K562 (cell line): Measurements from ENCODE around the gene ANKS1B. TPM values are rescaled to one million over a fixed set of nuclear protein-coding genes. Genes with fewer than 3 reads are reported as not detected.

Experiments
- ATAC-seq: fragments of 200-7000 bp; cut with Tn5 transposase; 3 replicates; pipeline ENCODE4 v1.9.1; 2020; ENCODE audit warnings: moderate library complexity
- BruUV-seq: library from RNA; stranded (reverse); fragments of 400-500 nt; replicated peaks from 2 replicates; lab custom pipeline; 2021; lab: Mats Ljungman, UMichigan
- CTCF ChIA-PET: fragments of 300-600 bp; formaldehyde crosslinking; extraction: SDS; loops from one replicate; lab custom pipeline; 2021; ENCODE audit warnings: low intra/inter-chr PET ratio; lab: Yijun Ruan, JAX
- POLR2A ChIA-PET: fragments of 300-600, 350-650 bp; sonication (Branson Sonifier 250); formaldehyde crosslinking; extraction: SDS; loops from one replicate; lab custom pipeline; 2021; ENCODE audit warnings: antibody characterized with exemption, inconsistent platforms; lab: Yijun Ruan, JAX
- DNase-seq, 4 experiments: peaks; one replicate each; pipeline versions ENCODE4 v3.0.0 to v3.0.0-alpha.2; 2011 to 2018; ENCODE audit warnings: low spot score in 3 of 4, mixed read lengths in 3 of 4; ENCODE audit errors: extremely low read depth in 1 of 4
- FAIRE-seq: peaks from 2 replicates; lab custom pipeline; 2011; peaks lifted over from hg19 to GRCh38; lab: Jason Lieb, UNC
- H2AFZ ChIP-seq: 2 replicates; pipeline ENCODE4 v1.6.0; 2011; ENCODE audit warnings: low read depth, low read length, control low read depth, inconsistent platforms
- H3K27ac ChIP-seq: fragments of 200-600 bp; 3 replicates; pipeline ENCODE4 v1.8.0; 2011; ENCODE audit warnings: low read depth, mild to moderate bottlenecking, control low read depth, inconsistent platforms, low read length, moderate library complexity, mixed read lengths; ENCODE audit errors: extremely low read depth
- H3K27me3 ChIP-seq, 2 experiments: fragments of 300-600 bp in 1 of 2; 2 replicates in 1 of 2; 3 replicates in 1 of 2; pipeline versions ENCODE4 v1.6.0 to v1.8.0; 2011; ENCODE audit warnings: inconsistent platforms in 2 of 2, low read length in 2 of 2, mild to moderate bottlenecking in 1 of 2, mixed read lengths in 1 of 2, moderate library complexity in 1 of 2; ENCODE audit not compliant: control insufficient read depth in 2 of 2, insufficient read depth in 2 of 2
- H3K36me3 ChIP-seq: fragments of 300-600 bp; 3 replicates; pipeline ENCODE4 v1.8.0; 2011; ENCODE audit warnings: mild to moderate bottlenecking, low read length, inconsistent platforms; ENCODE audit not compliant: control insufficient read depth, insufficient read depth
- H3K4me1 ChIP-seq, 2 experiments: fragments of 200-600 bp in 1 of 2; replicated peaks in 1 of 2; 2 replicates in 1 of 2; 3 replicates in 1 of 2; pipeline versions ENCODE4 v1.5.1 to v1.8.0; 2011; ENCODE audit warnings: inconsistent platforms in 2 of 2, low read length in 2 of 2, mild to moderate bottlenecking in 1 of 2, mixed read lengths in 1 of 2, moderate library complexity in 1 of 2; ENCODE audit not compliant: control insufficient read depth in 2 of 2, insufficient read depth in 2 of 2
- H3K4me2 ChIP-seq: 2 replicates; pipeline ENCODE4 v1.6.1; 2011; ENCODE audit warnings: low read length, control low read depth, inconsistent platforms, mixed read lengths; ENCODE audit not compliant: insufficient read depth
- H3K4me3 ChIP-seq: fragments of 200-600 bp; sonication (generic), shearing (Covaris generic); 2 replicates; pipeline ENCODE4 v1.5.1; 2016; ENCODE audit warnings: control low read depth, inconsistent platforms
- H3K79me2 ChIP-seq: fragments of 200-600 bp; 3 replicates; pipeline ENCODE4 v1.8.0; 2011; ENCODE audit warnings: low read length, inconsistent platforms; ENCODE audit not compliant: control insufficient read depth, insufficient read depth
- H3K9ac ChIP-seq, 2 experiments: 2 replicates each; pipeline versions ENCODE4 v1.6.0 to v1.6.1; 2011; ENCODE audit warnings: low read depth in 2 of 2, low read length in 2 of 2, control low read depth in 1 of 2, inconsistent platforms in 1 of 2, mild to moderate bottlenecking in 1 of 2, mixed read lengths in 1 of 2; ENCODE audit not compliant: insufficient read depth in 1 of 2
- H3K9me1 ChIP-seq: one replicate; pipeline ENCODE4 v1.6.0; 2011; ENCODE audit warnings: inconsistent platforms, mild to moderate bottlenecking, low read length, moderate library complexity; ENCODE audit not compliant: control insufficient read depth, insufficient read depth
- H3K9me3 ChIP-seq: replicated peaks from 2 replicates; pipeline ENCODE4 v1.5.1; 2011; ENCODE audit warnings: low read depth, low read length, inconsistent platforms; ENCODE audit not compliant: control insufficient read depth, insufficient read depth
- H4K20me1 ChIP-seq: replicated peaks from 2 replicates; pipeline ENCODE4 v1.6.1; 2011; ENCODE audit warnings: low read length, inconsistent platforms, mixed read lengths; ENCODE audit not compliant: control insufficient read depth, insufficient read depth
- BCOR ChIP-seq: fragments of 450-650 bp; IDR thresholded peaks from 2 replicates; pipeline ENCODE4 v1.6.1; 2016
- BHLHE40 ChIP-seq: IDR thresholded peaks from 2 replicates; pipeline ENCODE4 v1.6.1; 2011; ENCODE audit warnings: low read length, improper control_type of control experiment
- CGGBP1 ChIP-seq: fragments of 250-450 bp; sonication (Bioruptor Pico); IDR thresholded peaks from 2 replicates; pipeline ENCODE4 v1.9.0; 2021; ENCODE audit warnings: mild to moderate bottlenecking
- GTF3C2 ChIP-seq: IDR thresholded peaks from 3 replicates; pipeline ENCODE4 v1.6.1; 2011; ENCODE audit warnings: borderline replicate concordance, mild to moderate bottlenecking, moderate library complexity; ENCODE audit not compliant: insufficient read length; ENCODE audit errors: extremely low read depth
- HDAC3 ChIP-seq: fragments of 450-650 bp; IDR thresholded peaks from 2 replicates; pipeline ENCODE4 v1.6.1; 2018; ENCODE audit warnings: borderline replicate concordance, mild to moderate bottlenecking, moderate library complexity; ENCODE audit not compliant: partially characterized antibody
- HNRNPL ChIP-seq: fragments of 200-400 bp; formaldehyde crosslinking; IDR thresholded peaks from 2 replicates; pipeline ENCODE4 v1.6.1; 2017; ENCODE audit warnings: low read depth, mild to moderate bottlenecking, low read length
- MCM7 ChIP-seq, 2 experiments: fragments of 450-650 bp; IDR thresholded peaks; 2 replicates each; pipeline ENCODE4 v1.6.1; 2016 to 2018
- RBM39 ChIP-seq: fragments of 200-400 bp; formaldehyde crosslinking; optimal IDR thresholded peaks from 2 replicates; pipeline ENCODE3; 2018; ENCODE audit warnings: low read depth, low read length
- ZNF121 ChIP-seq: sonication (generic); formaldehyde crosslinking; conservative IDR thresholded peaks from 2 replicates; pipeline ENCODE4 v1.8.0; 2022; ENCODE audit warnings: missing genetic modification reagents
- ZNF586 ChIP-seq: fragments of 450-650 bp; formaldehyde crosslinking; conservative IDR thresholded peaks from 2 replicates; pipeline ENCODE4 v1.4.0; 2020; ENCODE audit warnings: mild to moderate bottlenecking, moderate library complexity
- ZNF740 ChIP-seq, 3 experiments: fragments of 200-800 bp in 1 of 3; sonication (Bioruptor generic) in 1 of 3; sonication (generic) in 1 of 3; formaldehyde crosslinking in 1 of 3; IDR thresholded peaks; 2 replicates each; pipeline versions ENCODE4 v1.6.1 to v1.8.0; 2016 to 2022; ENCODE audit warnings: mild to moderate bottlenecking in 2 of 3, missing compliant biosample characterization in 2 of 3, missing genetic modification characterization in 2 of 3, missing genetic modification reagents in 1 of 3
- ZNF766 ChIP-seq: fragments of 200-800 bp; sonication (Bioruptor generic); conservative IDR thresholded peaks from 2 replicates; pipeline ENCODE4 v1.6.1; 2016; ENCODE audit warnings: missing genetic modification characterization, missing compliant biosample characterization
- in situ Hi-C: fragments of 300-500 bp; cut with MboI; formaldehyde crosslinking; loops from 4 replicates; pipeline ENCODE4 v1.15.0; 2018; ENCODE audit warnings: inconsistent platforms, mixed read lengths
- intact Hi-C: fragments of 100-400 bp; cut with micrococcal nuclease; formaldehyde crosslinking; loops from 2 replicates; pipeline ENCODE4 v1.14.2; 2022
- polyA plus RNA-seq, 8 experiments: library from polyadenylated mRNA; depleted of rRNA in 4 of 8; stranded (reverse) in 5 of 8; unstranded in 3 of 8; fragments of >200 nt; fragmentation: Nextera tagmentation in 2 of 8; fragmentation: Illumina TruSeq in 1 of 8; extraction: Ambion mirVana in 2 of 8; extraction: Trizol in 1 of 8; gene quantifications; 2 replicates each; pipeline versions ENCODE4 v1.2.1 to v1.2.3, GENCODE V29; 2011 to 2014; ENCODE audit warnings: inconsistent platforms in 1 of 8, missing spikeins in 1 of 8
- total RNA-seq, 7 experiments: library from RNA; depleted of rRNA in 6 of 7; stranded (reverse); fragments of >200 nt in 6 of 7; fragmentation: Illumina TruSeq in 2 of 7; extraction: Trizol in 2 of 7; gene quantifications; 2 replicates each; pipeline versions ENCODE4 v1.2.1 to v1.2.3, GENCODE V29; 2011 to 2021; ENCODE audit warnings: low replicate concordance in 1 of 7

ANKS1B gene
- total and polyA plus RNA-seq, 9 of the 15 experiments (the other 6 are each of a cell fraction or from before 2014, with no cell fraction given): 0.04 to 0.47 (median 0.28) TPM; not detected in 4

GRCh38 chr12:99393763-99394162 is 591.0 kb downstream of the ANKS1B start:
- Histone ChIP-seq H3K9me1 (no peaks in the 10 kb centered on the region), H3K4me3 (no peak overlapping the region), H3K9me3 (no peaks in the 10 kb centered on the region), H4K20me1 (no peaks in the 10 kb centered on the region), H2AFZ (no peak overlapping the region)
- ATAC-seq (no peak), FAIRE-seq (no peak)
- POLR2A ChIA-PET: no interaction called here
- in situ Hi-C loops: no loop called here
- TF ChIP-seq MCM7 (IDR thresholded peaks at IDR 0.05): no peak
- TF ChIP-seq RBM39: no peak
- no peak for TF ChIP-seq BHLHE40
- TF ChIP-seq GTF3C2: no peak
- TF ChIP-seq ZNF740 (CRISPR knock-in tag; IDR thresholded peaks at IDR 0.05): no peak
- no peak for TF ChIP-seq ZNF740 (tag; IDR thresholded peaks at IDR 0.05)
- TF ChIP-seq CGGBP1 (CRISPR knock-in tag): no peak
- TF ChIP-seq BCOR: no peak
- no peak for TF ChIP-seq ZNF121
- TF ChIP-seq HNRNPL: no peak
- TF ChIP-seq HDAC3: no peak
- no peak for TF ChIP-seq ZNF766 (CRISPR knock-in tag)
- TF ChIP-seq ZNF586 (CRISPR knock-in tag): no peak
- TF ChIP-seq, all 486 proteins: peak for 0
- Histone ChIP-seq H3K27me3 (no peaks in the 10 kb centered on the region), H3K4me1 (no peaks in the 10 kb centered on the region), H3K27ac (no peak overlapping the region), H3K36me3 (no peaks in the 10 kb centered on the region), H3K4me2 (no peak overlapping the region), H3K79me2 (no peaks in the 10 kb centered on the region), H3K9ac (no peak overlapping the region)
- BruUV-seq: no TSS peak
- CTCF ChIA-PET: no interaction called here
- intact Hi-C loops: no loop called here
- no peak for DNase-seq
